Endothelial cell of umbilical vein (primary cell): ENCODE results near the gene RPH3AL. TPM values are rescaled to one million over a fixed set of nuclear protein-coding genes. Genes with fewer than 3 reads are reported as not detected.

Experiments used
- BruUV-seq: library from RNA; stranded (reverse); fragments of 400-500 nt; replicated peaks from 2 replicates; lab custom pipeline; 2021; lab: Mats Ljungman, UMichigan
- CTCF ChIA-PET: fragments of 300-600, 350-600 bp; sonication (Branson Sonifier 250); formaldehyde crosslinking; loops from one replicate; lab custom pipeline; 2021; ENCODE audit warnings: antibody characterized with exemption, inconsistent platforms; lab: Charles Lee
- POLR2A ChIA-PET: fragments of 300-600, 350-600 bp; sonication (Branson Sonifier 250); formaldehyde crosslinking; loops from one replicate; lab custom pipeline; 2021; ENCODE audit warnings: antibody characterized with exemption, inconsistent platforms; lab: Charles Lee
- DNase-seq: peaks from one replicate; pipeline ENCODE4 v3.0.0-alpha.2; 2011; ENCODE audit warnings: low read depth, low spot score
- FAIRE-seq: peaks from 2 replicates; lab custom pipeline; 2011; peaks lifted over from hg19 to GRCh38; lab: Jason Lieb, UNC
- H2AFZ ChIP-seq: 2 replicates; pipeline ENCODE4 v1.6.0; 2012; ENCODE audit warnings: low read depth, low read length, control low read depth, inconsistent platforms
- H3K27ac ChIP-seq: 2 replicates; pipeline ENCODE4 v1.5.1; 2011; ENCODE audit warnings: low read depth, mild to moderate bottlenecking, control low read depth, low read length, moderate library complexity; ENCODE audit not compliant: insufficient read depth
- H3K27me3 ChIP-seq, 2 experiments: 2 replicates each; pipeline versions ENCODE4 v1.6.0 to v1.6.1; 2011; ENCODE audit warnings: low read length in 2 of 2, mixed read lengths in 1 of 2; ENCODE audit not compliant: control insufficient read depth in 2 of 2, insufficient read depth in 2 of 2
- H3K36me3 ChIP-seq, 2 experiments: 2 replicates in 1 of 2; 3 replicates in 1 of 2; pipeline ENCODE4 v1.5.1; 2011; ENCODE audit warnings: low read length in 2 of 2, mild to moderate bottlenecking in 1 of 2, moderate library complexity in 1 of 2; ENCODE audit not compliant: control insufficient read depth in 2 of 2, insufficient read depth in 2 of 2; ENCODE audit errors: extremely low read depth in 1 of 2
- H3K4me1 ChIP-seq: 3 replicates; pipeline ENCODE4 v1.5.1; 2011; ENCODE audit warnings: mild to moderate bottlenecking, low read length; ENCODE audit not compliant: control insufficient read depth, insufficient read depth; ENCODE audit errors: extremely low read depth
- H3K4me2 ChIP-seq: 2 replicates; pipeline ENCODE4 v1.6.1; 2011; ENCODE audit warnings: low read length, control low read depth, mixed read lengths; ENCODE audit not compliant: insufficient read depth
- H3K4me3 ChIP-seq, 3 experiments: fragments of 200-600 bp in 1 of 3; sonication (generic), shearing (Covaris generic) in 1 of 3; replicated peaks in 1 of 3; 2 replicates each; pipeline ENCODE4 v1.5.1; 2011 to 2016; ENCODE audit warnings: control low read depth in 3 of 3, low read length in 3 of 3, mild to moderate bottlenecking in 2 of 3, inconsistent platforms in 1 of 3, low read depth in 1 of 3, moderate library complexity in 1 of 3; ENCODE audit not compliant: insufficient read depth in 1 of 3
- H3K79me2 ChIP-seq: 2 replicates; pipeline ENCODE4 v1.6.0; 2012; ENCODE audit warnings: low read length, inconsistent platforms; ENCODE audit not compliant: control insufficient read depth, insufficient read depth
- H3K9ac ChIP-seq: replicated peaks from 2 replicates; pipeline ENCODE3; 2011; ENCODE audit warnings: low read length, control low read depth; ENCODE audit not compliant: insufficient read depth; ENCODE audit errors: extremely low read depth
- H3K9me1 ChIP-seq: replicated peaks from 3 replicates; pipeline ENCODE4 v1.6.0; 2011; ENCODE audit warnings: mild to moderate bottlenecking, low read length; ENCODE audit not compliant: control insufficient read depth, insufficient read depth; ENCODE audit errors: extremely low read depth
- H3K9me3 ChIP-seq: replicated peaks from 2 replicates; pipeline ENCODE4 v1.5.1; 2012; ENCODE audit warnings: low read length, inconsistent platforms; ENCODE audit not compliant: control insufficient read depth, insufficient read depth
- H4K20me1 ChIP-seq: replicated peaks from 2 replicates; pipeline ENCODE3; 2011; ENCODE audit warnings: mild to moderate bottlenecking, low read length; ENCODE audit not compliant: control insufficient read depth, insufficient read depth; ENCODE audit errors: extremely low read depth
- FOS ChIP-seq: IDR thresholded peaks from 2 replicates; pipeline ENCODE4 v1.6.1; 2011; ENCODE audit warnings: mild to moderate bottlenecking, low read length, moderate library complexity, borderline replicate concordance; ENCODE audit not compliant: insufficient read depth
- GATA2 ChIP-seq: IDR thresholded peaks from 2 replicates; pipeline ENCODE4 v1.7.0; 2011; ENCODE audit warnings: low read depth, mild to moderate bottlenecking, moderate library complexity, mixed read lengths, low read length; ENCODE audit not compliant: insufficient read length, insufficient read depth
- JUN ChIP-seq: IDR thresholded peaks from 2 replicates; pipeline ENCODE4 v1.6.1; 2011; ENCODE audit warnings: borderline replicate concordance, low read depth; ENCODE audit not compliant: insufficient read length, insufficient read depth
- MAX ChIP-seq: IDR thresholded peaks from 2 replicates; pipeline ENCODE4 v1.6.1; 2011; ENCODE audit not compliant: insufficient read depth, insufficient read length
- MYC ChIP-seq: IDR thresholded peaks from one replicate; pipeline ENCODE4 v1.6.1; 2011; ENCODE audit warnings: mild to moderate bottlenecking, low read depth, low read length
- POLR2A ChIP-seq: IDR thresholded peaks from 2 replicates; pipeline ENCODE4 v1.6.1; 2012; ENCODE audit warnings: low read depth, mild to moderate bottlenecking, control low read depth, low read length
- POLR2AphosphoS5 ChIP-seq: IDR thresholded peaks from 2 replicates; pipeline ENCODE4 v1.6.1; 2012; ENCODE audit warnings: low read depth, mild to moderate bottlenecking, control low read depth, low read length, moderate library complexity; ENCODE audit not compliant: insufficient read depth
- dilution Hi-C: fragments of 300-500 bp; cut with MboI; formaldehyde crosslinking; loops from one replicate; pipeline ENCODE4 v1.15.0; 2019; ENCODE audit warnings: low sequenced_read_pairs; ENCODE audit not compliant: extremely low pct_ligation_motif_present
- intact Hi-C: fragments of 100-400 bp; cut with micrococcal nuclease; formaldehyde crosslinking; loops from one replicate; pipeline ENCODE4 v1.10.0; 2022
- polyA plus RNA-seq, 4 experiments: library from polyadenylated mRNA; depleted of rRNA in 3 of 4; stranded (reverse) in 3 of 4; unstranded in 1 of 4; fragments of >200 nt; gene quantifications; 2 replicates each; pipeline versions ENCODE4 v1.2.1 to v1.2.3, GENCODE V29; 2011 to 2012; ENCODE audit warnings: missing spikeins in 1 of 4
- total RNA-seq: library from RNA; stranded (reverse); gene quantifications from 2 replicates; pipeline ENCODE4 v1.2.3, GENCODE V29; 2021

The RPH3AL gene
- total and polyA plus RNA-seq, 2 donors (not counting 3 experiments of a cell fraction or from before 2014, with no cell fraction given) = 4.1 to 7.0 TPM

GRCh38 chr17:311119-311782, 41.4 kb downstream of the RPH3AL start:
- H3K79me2 ChIP-seq = no peaks in the 10 kb centered on the region
- no peak overlapping the region for H3K4me3 ChIP-seq
- no peaks in the 10 kb centered on the region for H4K20me1 ChIP-seq
- FAIRE-seq = no peak
- H3K36me3 ChIP-seq = no peaks in the 10 kb centered on the region
- CTCF ChIA-PET = interaction anchor here (1.2 to 4.2 kb wide), 4 partner anchors 74 to 389 kb away, joined by 4 to 22 read pairs (median 4); no protein-coding TSS in a partner anchor
- H3K9me1 ChIP-seq = no peaks in the 10 kb centered on the region
- no peaks in the 10 kb centered on the region for H3K9me3 ChIP-seq
- H3K27me3 ChIP-seq = no peaks in the 10 kb centered on the region
- POLR2A ChIA-PET = no interaction called here
- no peak overlapping the region for H3K4me2 ChIP-seq
- DNase-seq = no peak
- H2AFZ ChIP-seq = no peak overlapping the region
- dilution Hi-C loops (no loop called here), intact Hi-C loops (no loop called here)
- H3K4me1 ChIP-seq = no peaks in the 10 kb centered on the region
- no TSS peak for BruUV-seq
- no peak for TF ChIP-seq POLR2A
- TF ChIP-seq MAX = no peak
- TF ChIP-seq JUN = no peak
- no peak for TF ChIP-seq MYC
- H3K27ac ChIP-seq = no peak overlapping the region
- no peak overlapping the region for H3K9ac ChIP-seq

- Histone ChIP-seq H3K4me3 (no peak overlapping the region), H3K9me1 (no peaks in the 10 kb centered on the region), H3K79me2 (no peaks in the 10 kb centered on the region), H3K27ac (no peak overlapping the region), H2AFZ (no peak overlapping the region), H3K9ac (no peak overlapping the region), H3K9me3 (no peaks in the 10 kb centered on the region), H3K27me3 (no peaks in the 10 kb centered on the region), H4K20me1 (no peaks in the 10 kb centered on the region), H3K36me3 (no peaks in the 10 kb centered on the region), H3K4me1 (no peaks in the 10 kb centered on the region), H3K4me2 (no peak overlapping the region)
- no peak for TF ChIP-seq MAX
- no peak for TF ChIP-seq FOS
- TF ChIP-seq JUN = no peak
- TF ChIP-seq POLR2AphosphoS5 = no peak
- no peak for TF ChIP-seq GATA2
- no TSS peak for BruUV-seq
- dilution Hi-C loops (no loop called here), intact Hi-C loops (no loop called here)
- ChIA-PET POLR2A (no interaction called here), CTCF (interaction anchor here (1.2 to 4.2 kb wide), 3 partner anchors 75 to 390 kb away, joined by 4 to 22 read pairs (median 4); no protein-coding TSS in a partner anchor)
- DNase-seq = no peak
- FAIRE-seq = no peak
Measured at GRCh38 chr17:310111-311010, 42.2 kb downstream of the RPH3AL start.
